HCT116 (cell line): Measurements from ENCODE around the gene STAG3. TPM values are rescaled to one million over a fixed set of nuclear protein-coding genes. Genes with fewer than 3 reads are reported as not detected.

Experiments used
- ATAC-seq: fragments of 200-7000 bp; cut with Tn5 transposase; 2 replicates; pipeline ENCODE4 v1.9.1; 2020; ENCODE audit warnings: mild to moderate bottlenecking, moderate library complexity
- BruUV-seq: library from RNA; stranded (reverse); fragments of 400-500 nt; replicated peaks from 2 replicates; lab custom pipeline; 2021; lab: Mats Ljungman, UMichigan
- CTCF ChIA-PET: fragments of 300-600 bp; sonication (Branson Sonifier 250); formaldehyde crosslinking; loops from one replicate; lab custom pipeline; 2021; ENCODE audit warnings: antibody characterized with exemption; lab: Charles Lee
- POLR2A ChIA-PET: fragments of 300-600, 350-600 bp; sonication (Branson Sonifier 250); formaldehyde crosslinking; loops from one replicate; lab custom pipeline; 2021; ENCODE audit warnings: antibody characterized with exemption; lab: Charles Lee
- RAD21 ChIA-PET, 2 experiments: fragments of 300-600 bp; sonication (Branson Sonifier 250); formaldehyde crosslinking; loops; one replicate each; lab custom pipeline; 2023; ENCODE audit warnings: low total read pairs in 2 of 2; ENCODE audit not compliant: uncharacterized antibody in 2 of 2, unreplicated experiment in 2 of 2, low non-redundant PET in 1 of 2; lab: Charles Lee
- DNase-seq: peaks from one replicate; pipeline ENCODE4 v3.0.0-alpha.2; 2010; ENCODE audit warnings: low read depth, low spot score
- H2AFZ ChIP-seq: fragments of 200-600 bp; shearing (Covaris generic), sonication (generic); 2 replicates; pipeline ENCODE4 v1.6.1; 2017; ENCODE audit warnings: low read depth, mixed run types, mixed read lengths, antibody characterized with exemption, low read length; ENCODE audit not compliant: poor library complexity, severe bottlenecking
- H3K27ac ChIP-seq: 2 replicates; pipeline ENCODE4 v1.5.1; 2012; ENCODE audit warnings: low read depth, low read length
- H3K27me3 ChIP-seq: fragments of 200-600 bp; sonication (generic); 2 replicates; pipeline ENCODE4 v1.6.1; 2016; ENCODE audit warnings: mixed run types, low read length, mixed read lengths; ENCODE audit not compliant: insufficient read depth
- H3K36me3 ChIP-seq, 2 experiments: fragments of 200-500 bp in 1 of 2; fragments of 200-600 bp in 1 of 2; sonication (Bioruptor generic) in 1 of 2; sonication (generic) in 1 of 2; 2 replicates each; pipeline versions ENCODE4 v1.5.1 to v1.6.1; 2014 to 2016; ENCODE audit warnings: low read length in 2 of 2, inconsistent platforms in 1 of 2, mixed read lengths in 1 of 2, mixed run types in 1 of 2; ENCODE audit not compliant: insufficient read depth in 2 of 2, control insufficient read depth in 1 of 2
- H3K4me1 ChIP-seq, 2 experiments: fragments of 200-600 bp in 1 of 2; sonication (generic) in 1 of 2; 2 replicates each; pipeline versions ENCODE4 v1.5.1 to v1.6.1; 2012 to 2017; ENCODE audit warnings: low read length in 2 of 2, inconsistent platforms in 1 of 2, mild to moderate bottlenecking in 1 of 2, mixed read lengths in 1 of 2, mixed run types in 1 of 2, moderate library complexity in 1 of 2; ENCODE audit not compliant: insufficient read depth in 2 of 2, control insufficient read depth in 1 of 2
- H3K4me2 ChIP-seq: fragments of 200-600 bp; sonication (generic); 2 replicates; pipeline ENCODE4 v1.6.1; 2017; ENCODE audit warnings: mixed run types, low read length, mixed read lengths
- H3K4me3 ChIP-seq, 2 experiments: fragments of 200-600 bp in 1 of 2; sonication (generic) in 1 of 2; replicated peaks in 1 of 2; 2 replicates each; pipeline ENCODE4 v1.5.1; 2011 to 2016; ENCODE audit warnings: low read length in 2 of 2, control low read depth in 1 of 2, low read depth in 1 of 2, mild to moderate bottlenecking in 1 of 2, mixed read lengths in 1 of 2, mixed run types in 1 of 2
- H3K79me2 ChIP-seq: fragments of 200-600 bp; sonication (generic); 2 replicates; pipeline ENCODE4 v1.6.1; 2017; ENCODE audit warnings: mild to moderate bottlenecking, mixed run types, low read length, moderate library complexity, mixed read lengths; ENCODE audit not compliant: insufficient read depth
- H3K9ac ChIP-seq: fragments of 200-600 bp; sonication (generic); 2 replicates; pipeline ENCODE4 v1.6.1; 2016; ENCODE audit warnings: low read length, mixed read lengths
- H3K9me2 ChIP-seq: fragments of 200-600 bp; sonication (generic), shearing (Covaris generic); 2 replicates; pipeline ENCODE4 v1.6.1; 2017; ENCODE audit warnings: mixed run types, mild to moderate bottlenecking, moderate library complexity; ENCODE audit not compliant: insufficient read depth
- H3K9me3 ChIP-seq, 2 experiments: fragments of 200-500 bp in 1 of 2; fragments of 200-600 bp in 1 of 2; sonication (Bioruptor generic) in 1 of 2; sonication (generic) in 1 of 2; 2 replicates each; pipeline ENCODE4 v1.6.1; 2014 to 2017; ENCODE audit warnings: low read length in 2 of 2, mixed read lengths in 2 of 2, inconsistent platforms in 1 of 2, low read depth in 1 of 2, mild to moderate bottlenecking in 1 of 2, mixed run types in 1 of 2, moderate library complexity in 1 of 2; ENCODE audit not compliant: control insufficient read depth in 1 of 2, insufficient read depth in 1 of 2
- H4K20me1 ChIP-seq: fragments of 200-600 bp; sonication (generic), shearing (Covaris generic); 2 replicates; pipeline ENCODE4 v1.6.1; 2017; ENCODE audit warnings: mixed run types, mild to moderate bottlenecking, moderate library complexity; ENCODE audit not compliant: insufficient read depth
- CBX3 ChIP-seq: IDR thresholded peaks from 2 replicates; pipeline ENCODE4 v1.6.1; 2012; ENCODE audit warnings: low read depth
- CTCF ChIP-seq, 3 experiments: fragments of 200-600 bp in 1 of 3; sonication (generic) in 1 of 3; IDR thresholded peaks in 2 of 3; conservative IDR thresholded peaks in 1 of 3; 2 replicates each; pipeline ENCODE4 v1.5.1; 2012 to 2017; ENCODE audit warnings: low read depth in 2 of 3, low read length in 2 of 3, antibody characterized with exemption in 1 of 3, borderline replicate concordance in 1 of 3, control low read depth in 1 of 3, mild to moderate bottlenecking in 1 of 3, mixed read lengths in 1 of 3, mixed run types in 1 of 3, moderate library complexity in 1 of 3; ENCODE audit not compliant: insufficient read depth in 1 of 3
- EGR1 ChIP-seq: IDR thresholded peaks from 2 replicates; pipeline ENCODE4 v1.6.1; 2012; ENCODE audit warnings: low read depth
- MAX ChIP-seq: IDR thresholded peaks from 2 replicates; pipeline ENCODE4 v1.6.1; 2012
- POLR2A ChIP-seq: IDR thresholded peaks from 2 replicates; pipeline ENCODE4 v1.7.0; 2011; ENCODE audit warnings: borderline replicate concordance; ENCODE audit not compliant: insufficient read depth, insufficient read length; ENCODE audit errors: extremely low read depth
- TCF7L2 ChIP-seq: IDR thresholded peaks from 2 replicates; pipeline ENCODE4 v1.7.0; 2011; ENCODE audit warnings: borderline replicate concordance, inconsistent platforms; ENCODE audit not compliant: insufficient read depth, insufficient read length; ENCODE audit errors: extremely low read depth
- YY1 ChIP-seq: IDR thresholded peaks from 2 replicates; pipeline ENCODE4 v1.6.1; 2011; ENCODE audit warnings: low read length, low read depth, moderate library complexity, mild to moderate bottlenecking; ENCODE audit not compliant: insufficient replicate concordance; ENCODE audit errors: extremely low read depth
- ZNF274 ChIP-seq: fragments of 200-500 bp; sonication (Bioruptor generic); IDR thresholded peaks from 2 replicates; pipeline ENCODE4 v1.6.1; 2014; ENCODE audit warnings: mild to moderate bottlenecking, low read depth, low read length, inconsistent platforms
- intact Hi-C: fragments of 100-400 bp; cut with micrococcal nuclease; formaldehyde crosslinking; loops from 2 replicates; pipeline ENCODE4 v1.10.0; 2022
- total RNA-seq: library from RNA; stranded (reverse); gene quantifications from one replicate; pipeline ENCODE4 v1.2.1, GENCODE V29; 2021; ENCODE audit not compliant: unreplicated experiment

STAG3 gene
- total RNA-seq, 1 experiment from 2014 or later, result 1.2 TPM

GRCh38 chr7:100198266-100198665 lies 20.5 kb downstream of the STAG3 start:
- TF ChIP-seq TCF7L2, result no peak
- no peak for TF ChIP-seq POLR2A
- no peak for TF ChIP-seq YY1
- Histone ChIP-seq H3K4me1 (no peaks in the 10 kb centered on the region), H3K27me3 (no peaks in the 10 kb centered on the region; the same call in 1 of the 2 replicates), H3K9ac (no peak overlapping the region), H3K79me2 (no peaks in the 10 kb centered on the region), H3K9me3 (no peaks in the 10 kb centered on the region), H4K20me1 (no peaks in the 10 kb centered on the region), H3K36me3 (no peaks in the 10 kb centered on the region), H3K9me2 (no peaks in the 10 kb centered on the region), H3K4me3 (no peak overlapping the region), H3K4me2 (no peak overlapping the region), H2AFZ (no peak overlapping the region), H3K27ac (no peak overlapping the region)
- ChIA-PET CTCF (no interaction called here), RAD21 (no interaction called here), POLR2A (no interaction called here)
- no TSS peak for BruUV-seq
- DNase-seq (no peak), ATAC-seq (no peak)
- intact Hi-C loops, result loop anchor here (10.0 kb wide), 1 partner anchor 207 kb away; no protein-coding TSS in a partner anchor

- no peak for ATAC-seq
Measured at GRCh38 chr7:100200693-100201092, 23.0 kb downstream of the STAG3 start.

More at GRCh38 chr7:100200693-100201092, 23.0 kb downstream of the STAG3 start:
- Histone ChIP-seq H3K4me1 (no peaks in the 10 kb centered on the region), H3K27ac (no peak overlapping the region), H3K4me3 (no peak overlapping the region), H3K9ac (no peak overlapping the region), H2AFZ (no peak overlapping the region), H4K20me1 (no peaks in the 10 kb centered on the region), H3K27me3 (no peaks in the 10 kb centered on the region; the same call in 1 of the 2 replicates), H3K36me3 (no peaks in the 10 kb centered on the region), H3K9me3 (no peaks in the 10 kb centered on the region), H3K4me2 (no peak overlapping the region), H3K9me2 (no peaks in the 10 kb centered on the region), H3K79me2 (no peaks in the 10 kb centered on the region)
- POLR2A ChIA-PET, result interaction anchor here (1.1 kb wide), 1 partner anchor 9 kb away, joined by 3 read pairs; no protein-coding TSS in a partner anchor
- BruUV-seq, result no TSS peak
- TF ChIP-seq CTCF (IDR thresholded peaks at IDR 0.05 in 2 of 3, conservative IDR thresholded peaks at IDR 0.05 in 1 of 3; ENCODE audit: borderline replicate concordance in 1 of 3, insufficient read depth in 1 of 3, low read depth in 2 of 3, low read length in 2 of 3) (no peak), EGR1 (no peak), CBX3 (no peak), MAX (no peak), ZNF274 (no peak)
- intact Hi-C loops, result no loop called here
- CTCF ChIA-PET, result no interaction called here
- RAD21 ChIA-PET, result no interaction called here
- DNase-seq, result no peak
